Activated CD4-positive, alpha-beta T cell treated with anti-CD3 and anti-CD28 coated beads, Interleukin-2, Interleukin-6, amounts not matched to agents 100 ng/mL and 50 ng/mL, durations not matched to agents 16 hours and 8 hours (primary cell): ENCODE data around the gene BCL2L11.

ENCODE experiments used
- DNase-seq: peaks from one replicate; pipeline ENCODE4 v3.0.0-alpha.2; 2020

BCL2L11 gene

DNA sequence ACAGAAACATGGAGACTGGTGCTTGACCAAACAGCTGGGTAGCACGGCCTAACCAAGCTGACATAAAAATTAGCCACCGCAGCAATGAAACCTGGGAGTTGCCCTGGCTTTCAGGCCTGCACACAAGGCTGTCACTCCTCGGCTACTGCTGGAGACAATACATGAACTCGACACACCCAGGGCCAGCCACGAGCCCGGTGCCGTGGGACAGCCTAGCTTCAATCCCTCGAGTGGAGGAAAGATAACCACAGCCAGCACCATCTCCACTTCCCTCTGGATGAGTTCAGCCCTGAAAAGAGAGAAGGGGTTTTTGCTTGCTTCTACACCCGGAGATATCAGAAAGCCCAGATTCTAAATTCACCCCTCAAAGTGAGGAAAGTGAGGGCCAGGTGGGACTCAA is 78.0 kb downstream of the BCL2L11 start:
- DNase-seq, result no peak

DNA sequence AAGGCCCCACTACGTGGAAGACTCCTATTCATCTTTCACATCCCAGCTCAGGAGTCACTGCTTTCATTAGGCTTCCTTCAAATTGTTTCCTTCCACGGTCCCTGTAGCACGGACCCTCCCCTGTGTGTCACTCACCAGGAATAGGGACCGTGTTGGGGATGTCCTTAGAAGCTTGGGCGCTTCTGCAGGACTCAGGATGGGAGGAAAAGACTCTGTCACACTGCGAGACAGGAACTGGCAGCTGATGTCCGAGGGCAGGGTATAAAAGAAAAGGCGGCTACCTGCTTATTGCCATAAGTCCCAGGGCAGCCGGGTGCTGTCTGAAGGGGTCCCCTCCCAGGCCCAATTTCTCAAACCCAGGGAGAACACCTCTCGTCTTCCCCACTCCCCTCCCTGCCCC is 79.1 kb downstream of the BCL2L11 start:
- no peak for DNase-seq

GRCh38 chr2:111200333-111200881 is 79.7 kb downstream of the BCL2L11 start:
- DNase-seq, result no peak

- DNase-seq, result no peak
Measured at GRCh38 chr2:111201214-111201613, 80.5 kb downstream of the BCL2L11 start.

DNA sequence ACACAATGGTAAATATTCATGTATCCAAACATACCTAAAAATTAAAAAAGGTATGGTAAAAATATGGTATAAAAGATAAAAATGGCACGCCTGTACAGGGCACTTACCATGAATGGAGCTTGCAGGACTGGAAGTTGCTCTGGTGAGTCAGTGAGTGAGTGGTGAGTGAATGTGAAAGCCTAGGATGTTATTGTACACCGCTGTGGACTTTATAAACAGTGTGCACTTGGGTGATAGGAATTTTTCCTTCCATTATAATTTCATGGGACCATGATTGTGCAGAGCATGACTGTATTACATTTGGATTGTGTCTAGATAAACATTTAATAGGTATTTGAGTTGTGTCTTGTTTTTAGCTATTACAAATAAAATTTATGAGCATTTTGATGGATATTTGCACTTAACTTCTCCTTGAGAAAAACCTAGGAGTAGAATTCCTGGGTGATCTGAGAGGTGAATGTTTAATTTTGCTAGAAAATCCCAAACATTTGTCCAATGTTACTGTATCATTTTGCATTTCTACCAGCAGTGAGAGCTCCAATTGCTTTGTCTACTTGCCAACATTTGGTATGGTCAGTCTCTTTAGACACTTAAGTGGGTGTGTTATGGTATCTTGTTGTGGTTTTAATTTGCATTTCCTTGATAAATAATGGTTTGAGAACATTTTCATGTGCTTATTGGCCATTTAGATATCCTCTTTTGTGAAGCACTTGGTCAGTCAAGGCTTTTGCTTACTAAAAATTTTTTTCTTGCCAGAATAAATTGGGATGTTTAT is 81.7 kb downstream of the BCL2L11 start:
- peak; percentile 16 for DNase-seq

DNA sequence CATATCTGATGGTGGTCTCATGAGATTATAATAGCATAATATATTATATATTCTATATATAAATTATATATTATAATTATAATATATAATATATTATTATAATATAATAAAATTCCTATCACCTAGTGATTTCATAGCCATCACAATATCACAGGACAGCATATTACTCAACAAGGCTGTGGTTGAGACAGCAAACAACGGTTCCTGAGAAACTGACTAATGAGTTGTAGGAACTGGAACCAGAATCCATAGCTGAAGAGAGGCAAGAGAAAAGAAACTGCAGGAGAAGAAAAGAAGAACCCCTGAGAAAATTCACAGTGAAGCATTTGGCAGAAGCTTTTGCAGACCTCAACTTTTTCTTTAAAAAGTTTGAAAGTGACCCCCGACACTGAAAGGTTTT is 84.0 kb downstream of the BCL2L11 start:
- no peak for DNase-seq

DNA sequence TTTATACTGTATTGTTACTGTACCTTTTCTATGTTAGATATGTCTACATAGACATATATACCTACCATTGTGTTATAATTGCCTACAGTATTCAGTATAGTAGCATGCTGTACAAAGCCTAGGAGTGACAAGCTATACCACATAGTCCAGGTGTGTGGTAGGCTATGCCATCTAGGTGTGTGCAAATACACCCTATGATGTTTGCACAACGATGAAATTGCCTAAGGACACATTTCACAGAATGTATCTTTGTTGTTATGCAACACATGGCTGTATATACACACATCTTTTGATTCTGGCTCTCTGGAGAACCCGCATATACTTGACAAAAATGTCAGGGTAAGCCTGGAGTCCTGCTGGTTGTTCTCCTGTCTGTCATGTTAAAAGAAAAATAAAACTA is 85.1 kb downstream of the BCL2L11 start:
- DNase-seq, result no peak

GRCh38 chr2:111207851-111208250 is 87.1 kb downstream of the BCL2L11 start:
- no peak for DNase-seq

DNA sequence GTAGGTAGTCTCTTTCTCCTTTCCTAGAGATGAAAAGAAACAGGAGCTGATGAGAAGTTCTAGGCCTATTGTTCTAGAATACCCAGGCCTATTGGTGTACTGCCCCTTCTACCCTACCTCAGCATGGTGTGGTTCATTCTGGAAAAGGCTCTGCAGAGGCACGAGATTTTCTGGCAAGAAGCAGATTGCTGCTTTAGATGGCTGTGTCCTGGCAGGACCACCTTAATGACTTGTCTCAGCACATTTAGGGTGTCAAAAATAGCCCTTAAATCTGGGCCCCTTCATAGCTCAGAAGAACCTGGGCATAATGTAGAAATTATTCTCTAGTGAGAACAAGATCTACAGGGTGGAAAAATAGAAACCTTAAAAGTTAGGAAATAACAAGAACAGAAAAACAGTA is 87.9 kb downstream of the BCL2L11 start:
- no peak for DNase-seq

- DNase-seq, result peak; percentile 70
Measured at GRCh38 chr2:111209045-111209514, 88.4 kb downstream of the BCL2L11 start.

DNA sequence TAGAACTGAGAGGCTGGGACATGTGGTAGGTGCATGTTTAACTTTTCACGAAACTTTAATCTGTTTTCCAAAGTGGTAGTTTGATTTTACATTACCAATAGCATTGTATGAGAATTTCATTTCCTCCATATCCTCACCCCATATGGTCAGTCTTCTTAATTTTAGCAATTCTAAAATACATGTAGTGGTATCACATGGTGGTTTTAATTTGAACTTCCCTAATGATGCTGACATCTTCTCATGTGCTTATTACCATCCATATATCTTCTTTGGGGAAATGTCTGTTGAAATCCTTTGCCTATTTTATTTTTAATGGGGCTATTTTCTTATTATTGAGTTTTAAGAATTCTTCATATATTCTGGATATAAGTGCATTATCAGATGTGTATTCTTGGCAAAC is 89.3 kb downstream of the BCL2L11 start:
- DNase-seq, result no peak

DNA sequence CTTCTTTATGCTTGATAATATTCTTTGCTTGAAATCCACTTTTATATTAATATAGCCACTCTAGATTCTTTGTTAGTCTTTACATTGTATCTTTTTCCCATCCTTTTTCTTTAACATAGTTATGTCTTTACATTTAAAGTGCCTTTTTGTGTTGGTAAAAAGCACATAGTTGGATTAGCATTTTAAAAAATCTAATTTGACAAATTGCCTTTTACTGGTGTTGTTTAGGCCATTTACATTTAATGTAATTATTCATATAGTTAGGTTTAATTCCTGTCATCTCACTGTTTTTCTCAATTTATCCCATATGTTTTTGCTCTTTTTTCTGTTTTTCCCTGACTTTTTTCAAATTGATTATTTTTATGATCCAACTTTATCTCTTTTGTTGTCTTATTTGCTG is 93.2 kb downstream of the BCL2L11 start:
- DNase-seq, result no peak

GRCh38 chr2:111216811-111217652 is 96.3 kb downstream of the BCL2L11 start:
- no peak for DNase-seq
